ENCODE results near the gene SCAPER. TPM values are rescaled to one million over a fixed set of nuclear protein-coding genes. Genes with fewer than 3 reads are reported as not detected.
"Not testable (repeated sequence)": the region's sequence is repeated elsewhere in the genome, so short reads cannot be mapped to it uniquely, and the experiment has no call there.

Gene SCAPER
- total and polyA plus RNA-seq, 10 of the 15 experiments (the other 5 are each of a cell fraction or from before 2014, with no cell fraction given): 1.0 to 7.7 (median 3.9) TPM

GRCh38 chr15:76687592-76687991 lies 217.5 kb downstream of the SCAPER start:
- H3K4me2 ChIP-seq (ENCODE audit: control insufficient read depth, insufficient read depth); POLR2A ChIA-PET; intact Hi-C loops (cut with micrococcal nuclease; ENCODE audit: unreplicated experiment); H3K4me3 ChIP-seq; H3K36me3 ChIP-seq (ENCODE audit: control insufficient read depth in 2 of 2, insufficient read depth in 2 of 2, low read length in 1 of 2); CTCF ChIA-PET; FAIRE-seq; H4K20me1 ChIP-seq (ENCODE audit: control insufficient read depth, insufficient read depth); ATAC-seq; H3K27ac ChIP-seq (ENCODE audit: control insufficient read depth, insufficient read depth); H3K79me2 ChIP-seq (ENCODE audit: control insufficient read depth, insufficient read depth, low read length); BruUV-seq (replicated peaks); H3K4me1 ChIP-seq (ENCODE audit: control insufficient read depth, insufficient read depth, low read length); H3K9ac ChIP-seq (ENCODE audit: control insufficient read depth, insufficient read depth, low read length); H3K27me3 ChIP-seq (replicated peaks in 1 of 2; ENCODE audit: control insufficient read depth in 2 of 2, insufficient read depth in 2 of 2, low read length in 1 of 2); in situ Hi-C loops (cut with MboI); H2AFZ ChIP-seq (ENCODE audit: control insufficient read depth, low read depth, low read length); RAD21 ChIA-PET (ENCODE audit: unreplicated experiment); SMC1A ChIA-PET (ENCODE audit: uncharacterized antibody, unreplicated experiment); DNase-seq (ENCODE audit: low read depth, low spot score); H3K9me3 ChIP-seq (replicated peaks; ENCODE audit: control insufficient read depth, insufficient read depth, low read length): not testable (repeated sequence)
- 97% methylated on average over 4 of the region's 4 CpGs for WGBS (ENCODE audit: insufficient coverage, insufficient replicate concordance, low lambda C conversion rate, missing lambda C conversion rate)

- H3K9me3 ChIP-seq (replicated peaks; ENCODE audit: control insufficient read depth, insufficient read depth, low read length): no peaks in the 10 kb centered on the region; the same call in 2 of the 3 replicates
- in situ Hi-C loops (cut with MboI): no loop called here
- H2AFZ ChIP-seq (ENCODE audit: control insufficient read depth, low read depth, low read length): no peak overlapping the region
- no TSS peak for BruUV-seq (replicated peaks)
- ChIA-PET RAD21 (ENCODE audit: unreplicated experiment) (no interaction called here), CTCF (no interaction called here), POLR2A (no interaction called here), SMC1A (ENCODE audit: uncharacterized antibody, unreplicated experiment) (no interaction called here)
- H4K20me1 ChIP-seq (ENCODE audit: control insufficient read depth, insufficient read depth): no peaks in the 10 kb centered on the region
- H3K4me1 ChIP-seq (ENCODE audit: control insufficient read depth, insufficient read depth, low read length): no peaks in the 10 kb centered on the region
- no peak overlapping the region for H3K9ac ChIP-seq (ENCODE audit: control insufficient read depth, insufficient read depth, low read length)
- no peak overlapping the region for H3K4me3 ChIP-seq
- ATAC-seq (no peak), DNase-seq (ENCODE audit: low read depth, low spot score) (no peak), FAIRE-seq (no peak)
- no peak overlapping the region for H3K4me2 ChIP-seq (ENCODE audit: control insufficient read depth, insufficient read depth)
- no peaks in the 10 kb centered on the region for H3K79me2 ChIP-seq (ENCODE audit: control insufficient read depth, insufficient read depth, low read length)
- WGBS (ENCODE audit: insufficient coverage, insufficient replicate concordance, low lambda C conversion rate, missing lambda C conversion rate): 95% methylated on average over 2 of the region's 2 CpGs
- H3K27ac ChIP-seq (ENCODE audit: control insufficient read depth, insufficient read depth): no peak overlapping the region
- H3K27me3 ChIP-seq (replicated peaks in 1 of 2; ENCODE audit: control insufficient read depth in 2 of 2, insufficient read depth in 2 of 2, low read length in 1 of 2): no peaks in the 10 kb centered on the region; a peak in 1 of 4 replicates
- intact Hi-C loops (cut with micrococcal nuclease; ENCODE audit: unreplicated experiment): no loop called here
- no peaks in the 10 kb centered on the region for H3K36me3 ChIP-seq (ENCODE audit: control insufficient read depth in 2 of 2, insufficient read depth in 2 of 2, low read length in 1 of 2)
- TF ChIP-seq IRF4 (IDR thresholded peaks at IDR 0.05; ENCODE audit: low read depth, low read length) (no peak), SMAD1 (IDR thresholded peaks at IDR 0.05; ENCODE audit: low read depth, partially characterized antibody) (no peak), ZNF207 (IDR thresholded peaks at IDR 0.05; ENCODE audit: borderline replicate concordance) (no peak), POU2F2 (IDR thresholded peaks at IDR 0.05; ENCODE audit: borderline replicate concordance, low read depth, low read length) (no peak), GABPA (IDR thresholded peaks at IDR 0.05; ENCODE audit: low read depth) (no peak), SRF (IDR thresholded peaks at IDR 0.05; ENCODE audit: low read depth in 2 of 2, low read length in 2 of 2) (no peak), MEF2A (IDR thresholded peaks at IDR 0.05; ENCODE audit: insufficient read depth, low read depth, low read length) (no peak), CEBPZ (IDR thresholded peaks at IDR 0.05; ENCODE audit: low read depth, low read length) (no peak), CREB1 (IDR thresholded peaks at IDR 0.05; ENCODE audit: low read depth) (no peak), ATF7 (IDR thresholded peaks at IDR 0.05; ENCODE audit: low read depth) (no peak), USF1 (IDR thresholded peaks at IDR 0.05; ENCODE audit: borderline replicate concordance, extremely low read length, insufficient read depth, low read depth, low read length) (no peak), CHD2 (IDR thresholded peaks at IDR 0.05; ENCODE audit: borderline replicate concordance, low read depth, low read length) (no peak), E2F4 (IDR thresholded peaks at IDR 0.05; ENCODE audit: low read depth, low read length) (no peak), CREM (IDR thresholded peaks at IDR 0.05; ENCODE audit: low read depth) (no peak)
These were observed 221.1 kb downstream of the SCAPER start for GRCh38 chr15:76684002-76684401.

All from GM12878 (cell line).